Right lobe of liver (tissue), 6 donors: ENCODE results near the gene IMPDH1. TPM values are rescaled to one million over a fixed set of nuclear protein-coding genes. Genes with fewer than 3 reads are reported as not detected.

Source experiments
- ATAC-seq, 4 donors: fragments of 200-7000 bp; cut with Tn5 transposase; one replicate each; pipeline ENCODE4 v1.9.1; 2020; ENCODE audit warnings: mild to moderate bottlenecking in 4 of 4, moderate library complexity in 4 of 4
- DNase-seq, 3 donors: peaks; one replicate each; pipeline ENCODE4 v3.0.0-alpha.2; 2020
- H3K27ac ChIP-seq, 3 donors: fragments of 200-600 bp; one replicate each; pipeline ENCODE4 v1.8.0; 2022
- H3K27me3 ChIP-seq, 2 donors: fragments of 200-600 bp; one replicate each; pipeline ENCODE4 v1.8.0; 2022
- H3K36me3 ChIP-seq, 4 donors: fragments of 200-600 bp; sonication (generic) in 1 of 4; one replicate each; pipeline versions ENCODE4 v1.5.1 to v1.8.0; 2017 to 2022; ENCODE audit warnings: control low read depth in 1 of 4
- H3K4me1 ChIP-seq, 4 donors: fragments of 200-600 bp; sonication (generic) in 1 of 4; one replicate each; pipeline versions ENCODE4 v1.5.1 to v1.8.0; 2017 to 2022; ENCODE audit warnings: control low read depth in 1 of 4
- H3K4me3 ChIP-seq, 3 donors: fragments of 200-600 bp; one replicate each; pipeline ENCODE4 v1.8.0; 2022
- H3K9me3 ChIP-seq, 4 donors: fragments of 200-600 bp; sonication (generic) in 1 of 4; one replicate each; pipeline versions ENCODE4 v1.5.1 to v1.8.0; 2017 to 2022; ENCODE audit warnings: control low read depth in 1 of 4
- POLR2A ChIP-seq: fragments of 450-650 bp; IDR thresholded peaks from one replicate; pipeline ENCODE4 v1.6.1; 2017; ENCODE audit warnings: antibody characterized with exemption, mild to moderate bottlenecking
- WGBS: methylation state at CpG from one replicate; pipeline ENCODE4 v1.1.6; 2018; ENCODE audit warnings: low coverage, low lambda C conversion rate; ENCODE audit not compliant: insufficient coverage; ENCODE audit errors: missing lambda C conversion rate; 5-methylcytosine and 5-hydroxymethylcytosine counted together
- intact Hi-C, 2 donors: fragments of 100-400 bp; cut with DNase I; formaldehyde crosslinking; loops; one replicate each; pipeline versions ENCODE4 v1.11.2 to v1.14.1; 2022
- total RNA-seq, 6 experiments: library from RNA; depleted of rRNA in 2 of 6; stranded (reverse); fragments of >200 nt in 2 of 6; fragmentation: NEBNext Ultra II Directional in 3 of 6; extraction: Animal tissue kit (Norgen Biotek cat#: 25700) in 3 of 6; gene quantifications; one replicate each; pipeline versions ENCODE4 v1.1.0 to v1.2.4, GENCODE V29; 2016 to 2023
- TF ChIP-seq, protein P1 (sequence below), 4 donors: fragments of 200-600 bp in 3 of 4; fragments of 450-650 bp in 1 of 4; IDR thresholded peaks; one replicate each; pipeline versions ENCODE4 v1.5.1 to v1.8.0; 2016 to 2022; ENCODE audit warnings: antibody characterized with exemption in 4 of 4, mild to moderate bottlenecking in 2 of 4
- donor health status: DM: no; HTN: yes; CAD: no.
- donor health status: DM: no; HTN: no; CAD: no.
- donor health status: DM: no; HTN: no; CAD: no.
- donor health status: DM: no; HTN: yes; CAD: no.
- donor health status: DM: no; HTN: yes; CAD: no.

Gene IMPDH1
- total RNA-seq, 6 experiments from 2014 or later = 3.0 to 9.8 (median 5.5) TPM

GRCh38 chr7:128402356-128402755 is 7.4 kb downstream of the IMPDH1 start:
- 0% methylated on average over 1 of the region's 2 CpGs for WGBS
- no peaks in the 10 kb centered on the region for H3K9me3 ChIP-seq
- TF ChIP-seq, protein P1, sequence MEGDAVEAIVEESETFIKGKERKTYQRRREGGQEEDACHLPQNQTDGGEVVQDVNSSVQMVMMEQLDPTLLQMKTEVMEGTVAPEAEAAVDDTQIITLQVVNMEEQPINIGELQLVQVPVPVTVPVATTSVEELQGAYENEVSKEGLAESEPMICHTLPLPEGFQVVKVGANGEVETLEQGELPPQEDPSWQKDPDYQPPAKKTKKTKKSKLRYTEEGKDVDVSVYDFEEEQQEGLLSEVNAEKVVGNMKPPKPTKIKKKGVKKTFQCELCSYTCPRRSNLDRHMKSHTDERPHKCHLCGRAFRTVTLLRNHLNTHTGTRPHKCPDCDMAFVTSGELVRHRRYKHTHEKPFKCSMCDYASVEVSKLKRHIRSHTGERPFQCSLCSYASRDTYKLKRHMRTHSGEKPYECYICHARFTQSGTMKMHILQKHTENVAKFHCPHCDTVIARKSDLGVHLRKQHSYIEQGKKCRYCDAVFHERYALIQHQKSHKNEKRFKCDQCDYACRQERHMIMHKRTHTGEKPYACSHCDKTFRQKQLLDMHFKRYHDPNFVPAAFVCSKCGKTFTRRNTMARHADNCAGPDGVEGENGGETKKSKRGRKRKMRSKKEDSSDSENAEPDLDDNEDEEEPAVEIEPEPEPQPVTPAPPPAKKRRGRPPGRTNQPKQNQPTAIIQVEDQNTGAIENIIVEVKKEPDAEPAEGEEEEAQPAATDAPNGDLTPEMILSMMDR (IDR thresholded peaks at IDR 0.05) = no peak
- no peak for TF ChIP-seq POLR2A
- no peaks in the 10 kb centered on the region for H3K27me3 ChIP-seq
- DNase-seq (no peak), ATAC-seq (peak in 1 of 4 donors; percentile 5)
- intact Hi-C loops = no loop called here
- H3K4me3 ChIP-seq = no peak overlapping the region
- H3K36me3 ChIP-seq = peaks cover 0 to 7% (median 0%) of the 10 kb centered on the region in 4 donors
- no peak overlapping the region for H3K27ac ChIP-seq
- H3K4me1 ChIP-seq = no peaks in the 10 kb centered on the region

DNA sequence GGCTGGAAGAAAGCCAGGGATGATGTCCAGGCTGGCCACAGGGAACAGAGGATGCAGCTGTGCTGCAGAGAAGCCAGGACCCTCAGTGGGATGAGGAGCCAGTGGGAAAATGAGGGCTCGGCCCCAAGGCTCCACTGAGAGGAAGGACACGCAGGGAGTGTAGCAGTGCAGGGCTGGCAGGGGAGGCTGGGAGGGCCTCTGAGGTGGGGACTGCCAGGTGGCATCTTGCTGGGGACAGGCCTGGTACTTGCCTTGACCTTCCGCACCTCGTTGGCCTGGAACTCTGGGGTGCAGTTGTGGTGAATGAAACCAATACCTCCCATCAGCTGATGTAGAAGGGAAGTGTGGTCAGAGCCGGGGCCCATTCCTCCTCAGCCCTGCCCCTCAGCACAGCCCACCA is 9.2 kb downstream of the IMPDH1 start:
- 40% methylated on average over 1 of the region's 5 CpGs for WGBS
- Histone ChIP-seq H3K4me3 (no peak overlapping the region), H3K27ac (no peak overlapping the region), H3K36me3 (peaks cover 0 to 7% (median 0%) of the 10 kb centered on the region in 4 donors), H3K4me1 (no peaks in the 10 kb centered on the region), H3K9me3 (no peaks in the 10 kb centered on the region), H3K27me3 (no peaks in the 10 kb centered on the region)
- no peak for ATAC-seq
- TF ChIP-seq, protein P1 (IDR thresholded peaks at IDR 0.05) = no peak
- TF ChIP-seq POLR2A = no peak
- peak in 1 of 3 donors; percentile 27 for DNase-seq
- intact Hi-C loops = no loop called here

DNA sequence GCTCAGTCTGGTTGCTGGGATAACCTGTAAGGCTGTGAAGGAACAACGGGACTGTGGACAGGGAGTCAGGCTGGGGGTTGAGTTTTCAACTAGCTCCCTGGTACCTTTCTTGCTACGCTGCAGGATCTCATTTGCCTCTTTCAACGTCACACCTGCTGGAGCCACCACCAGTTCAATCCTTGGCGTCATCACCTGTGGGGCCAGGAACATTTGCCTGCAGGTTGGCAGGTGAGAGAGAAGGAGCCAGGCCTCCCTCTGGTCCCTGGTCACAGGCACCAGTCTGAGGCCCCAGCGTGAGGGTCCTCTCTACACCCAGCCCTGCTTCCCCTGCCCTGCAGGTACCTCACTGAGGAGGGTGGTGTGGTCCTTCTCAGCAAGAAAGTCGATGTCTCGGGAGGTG is 9.8 kb downstream of the IMPDH1 start:
- 75% methylated on average over 2 of the region's 7 CpGs for WGBS
- Histone ChIP-seq H3K27ac (no peak overlapping the region), H3K36me3 (peaks cover 0 to 7% (median 0%) of the 10 kb centered on the region in 4 donors), H3K4me1 (no peaks in the 10 kb centered on the region), H3K27me3 (no peaks in the 10 kb centered on the region), H3K4me3 (no peak overlapping the region), H3K9me3 (no peaks in the 10 kb centered on the region)
- ATAC-seq (no peak), DNase-seq (peak in 1 of 3 donors; percentile 28)
- intact Hi-C loops = no loop called here
- no peak for TF ChIP-seq POLR2A
- TF ChIP-seq, protein P1 (IDR thresholded peaks at IDR 0.05) = no peak

DNA sequence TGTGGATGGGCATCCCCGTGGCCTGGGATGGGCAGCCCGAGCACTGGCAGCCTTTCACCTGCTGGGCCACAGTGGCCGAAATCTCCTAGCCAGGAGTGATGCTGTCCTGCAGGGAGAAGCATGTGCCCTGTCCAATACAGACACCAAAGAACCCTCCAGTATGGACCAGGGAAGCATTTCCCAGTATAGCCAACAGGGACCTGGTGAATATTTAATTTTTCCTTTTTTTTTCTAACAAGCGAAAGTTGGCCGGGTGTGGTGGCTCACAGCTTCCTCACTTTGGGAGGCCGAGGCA is 11.0 kb downstream of the IMPDH1 start:
- no peak for DNase-seq
- H3K27ac ChIP-seq = no peak overlapping the region
- H3K36me3 ChIP-seq = peaks cover 0 to 12% (median 0%) of the 10 kb centered on the region in 4 donors
- no peak for TF ChIP-seq POLR2A
- TF ChIP-seq, protein P1 (IDR thresholded peaks at IDR 0.05) = no peak
- ATAC-seq = peak; percentile 7 to 27 (median 20)
- H3K4me1 ChIP-seq = no peaks in the 10 kb centered on the region
- H3K27me3 ChIP-seq = no peaks in the 10 kb centered on the region
- H3K4me3 ChIP-seq = no peak overlapping the region
- WGBS = 49% methylated on average over 5 of the region's 6 CpGs
- no peaks in the 10 kb centered on the region for H3K9me3 ChIP-seq
- intact Hi-C loops = no loop called here
